Stimulated activated CD4-positive, alpha-beta T cell treated with anti-CD3 and anti-CD28 coated beads, Interleukin-15, amount 100 ng/mL, for 24 hours (primary cell): ENCODE measurements around the gene CGB2.

Experiments used
- DNase-seq: peaks from one replicate; pipeline ENCODE4 v3.0.0-alpha.2; 2020

The CGB2 gene

GRCh38 chr19:49070416-49070815, 38.7 kb downstream of the CGB2 start:
- DNase-seq: no peak

- DNase-seq: peak; percentile 42
Observed at GRCh38 chr19:49071860-49072547, 40.3 kb downstream of the CGB2 start.

- peak; percentile 32 for DNase-seq
Observed at GRCh38 chr19:49073514-49074378, 42.1 kb downstream of the CGB2 start.

GRCh38 chr19:49074869-49075268, 43.2 kb downstream of the CGB2 start:
- DNase-seq: peak; percentile 41

- no peak for DNase-seq
Observed at GRCh38 chr19:49080392-49080791, 48.7 kb downstream of the CGB2 start.

GRCh38 chr19:49081273-49081672, 49.6 kb downstream of the CGB2 start:
- DNase-seq: no peak
